SK-N-MC (cell line): ENCODE measurements around the gene DOK1.

Experiments
- DNase-seq: peaks from one replicate; pipeline ENCODE4 v3.0.0-alpha.2; 2011; ENCODE audit warnings: low read depth, low spot score
- H3K27ac ChIP-seq: fragments of 200-600 bp; sonication (generic); 2 replicates; pipeline ENCODE4 v1.5.1; 2016; ENCODE audit warnings: mixed run types
- H3K36me3 ChIP-seq: fragments of 200-600 bp; sonication (generic); 2 replicates; pipeline ENCODE4 v1.6.1; 2017; ENCODE audit warnings: antibody characterized with exemption, low read length, mixed read lengths; ENCODE audit not compliant: insufficient read depth
- H3K4me3 ChIP-seq: fragments of 200-600 bp; sonication (generic); 2 replicates; pipeline ENCODE4 v1.5.1; 2016
- H3K9ac ChIP-seq: fragments of 200-600 bp; sonication (generic); 2 replicates; pipeline ENCODE4 v1.8.0; 2017; ENCODE audit warnings: mixed run types, mixed read lengths; ENCODE audit not compliant: insufficient read length
- H3K9me3 ChIP-seq: fragments of 200-600 bp; sonication (generic); 2 replicates; pipeline ENCODE4 v1.6.1; 2017; ENCODE audit warnings: low read depth, mild to moderate bottlenecking, antibody characterized with exemption, low read length, moderate library complexity, mixed read lengths
- EZH2 ChIP-seq: fragments of 200-600 bp; sonication (generic); IDR thresholded peaks from one replicate; pipeline ENCODE4 v1.6.1; 2017; ENCODE audit warnings: antibody characterized with exemption
- FOXP2 ChIP-seq: optimal IDR thresholded peaks from 2 replicates; pipeline ENCODE3; 2011; ENCODE audit warnings: mild to moderate bottlenecking, moderate library complexity; ENCODE audit not compliant: insufficient read depth; ENCODE audit errors: extremely low read length, control extremely low read depth
- POLR2AphosphoS5 ChIP-seq: IDR thresholded peaks from 2 replicates; pipeline ENCODE4 v1.6.1; 2012; ENCODE audit warnings: mild to moderate bottlenecking, low read depth, low read length, borderline replicate concordance

DOK1 gene

GRCh38 chr2:74593826-74594772 lies 39.6 kb downstream of the DOK1 start:
- DNase-seq, result no peak
- no peaks in the 10 kb centered on the region for H3K9me3 ChIP-seq
- no peak overlapping the region for H3K4me3 ChIP-seq
- no peak overlapping the region for H3K9ac ChIP-seq
- no peaks in the 10 kb centered on the region for H3K36me3 ChIP-seq
- no peak overlapping the region for H3K27ac ChIP-seq
- TF ChIP-seq POLR2AphosphoS5 (no peak), FOXP2 (no peak), EZH2 (no peak)

- H3K36me3 ChIP-seq, result no peaks in the 10 kb centered on the region
These were observed 42.1 kb downstream of the DOK1 start for GRCh38 chr2:74596584-74596983.

GRCh38 chr2:74597410-74597809 lies 42.9 kb downstream of the DOK1 start:
- Histone ChIP-seq H3K36me3 (no peaks in the 10 kb centered on the region), H3K4me3 (no peak overlapping the region), H3K9ac (no peak overlapping the region), H3K9me3 (no peaks in the 10 kb centered on the region), H3K27ac (no peak overlapping the region)
- no peak for DNase-seq
- TF ChIP-seq EZH2 (no peak), POLR2AphosphoS5 (no peak), FOXP2 (no peak)

More at GRCh38 chr2:74596584-74596983, 42.1 kb downstream of the DOK1 start:
- no peaks in the 10 kb centered on the region for H3K9me3 ChIP-seq
- TF ChIP-seq FOXP2, result no peak
- no peak for TF ChIP-seq POLR2AphosphoS5
- TF ChIP-seq EZH2, result no peak
- H3K4me3 ChIP-seq, result no peak overlapping the region
- no peak overlapping the region for H3K27ac ChIP-seq
- no peak for DNase-seq
- no peak overlapping the region for H3K9ac ChIP-seq

GRCh38 chr2:74599676-74600075 lies 45.2 kb downstream of the DOK1 start:
- H3K4me3 ChIP-seq, result no peak overlapping the region
- no peak overlapping the region for H3K27ac ChIP-seq
- TF ChIP-seq FOXP2 (no peak), POLR2AphosphoS5 (no peak), EZH2 (no peak)
- no peak overlapping the region for H3K9ac ChIP-seq
- H3K36me3 ChIP-seq, result no peaks in the 10 kb centered on the region
- no peaks in the 10 kb centered on the region for H3K9me3 ChIP-seq
- DNase-seq, result no peak

GRCh38 chr2:74602586-74603281 lies 48.2 kb downstream of the DOK1 start:
- Histone ChIP-seq H3K9ac (no peak overlapping the region), H3K27ac (no peak overlapping the region), H3K36me3 (no peaks in the 10 kb centered on the region), H3K4me3 (no peak overlapping the region), H3K9me3 (no peaks in the 10 kb centered on the region)
- TF ChIP-seq FOXP2 (no peak), POLR2AphosphoS5 (no peak), EZH2 (no peak)
- no peak for DNase-seq

GRCh38 chr2:74603282-74604000 lies 48.9 kb downstream of the DOK1 start:
- H3K9ac ChIP-seq, result no peak overlapping the region
- DNase-seq, result no peak
- H3K9me3 ChIP-seq, result no peaks in the 10 kb centered on the region
- H3K36me3 ChIP-seq, result no peaks in the 10 kb centered on the region
- H3K4me3 ChIP-seq, result no peak overlapping the region
- TF ChIP-seq EZH2 (no peak), POLR2AphosphoS5 (no peak), FOXP2 (no peak)
- no peak overlapping the region for H3K27ac ChIP-seq

GRCh38 chr2:74606927-74607326 lies 52.4 kb downstream of the DOK1 start:
- no peak for DNase-seq
- Histone ChIP-seq H3K4me3 (no peak overlapping the region), H3K36me3 (no peaks in the 10 kb centered on the region), H3K9ac (no peak overlapping the region), H3K27ac (no peak overlapping the region), H3K9me3 (no peaks in the 10 kb centered on the region)
- TF ChIP-seq POLR2AphosphoS5 (no peak), FOXP2 (no peak), EZH2 (no peak)
